ENCODE measurements around the gene ANKRD2.

Gene ANKRD2

GRCh38 chr10:97564776-97565175 is 7.8 kb upstream of the ANKRD2 start:
- no peak for TF ChIP-seq CTCF (IDR thresholded peaks at IDR 0.05; ENCODE audit: low read depth, low read length)
- DNase-seq (ENCODE audit: low read depth in 2 of 2): no peak

DNA sequence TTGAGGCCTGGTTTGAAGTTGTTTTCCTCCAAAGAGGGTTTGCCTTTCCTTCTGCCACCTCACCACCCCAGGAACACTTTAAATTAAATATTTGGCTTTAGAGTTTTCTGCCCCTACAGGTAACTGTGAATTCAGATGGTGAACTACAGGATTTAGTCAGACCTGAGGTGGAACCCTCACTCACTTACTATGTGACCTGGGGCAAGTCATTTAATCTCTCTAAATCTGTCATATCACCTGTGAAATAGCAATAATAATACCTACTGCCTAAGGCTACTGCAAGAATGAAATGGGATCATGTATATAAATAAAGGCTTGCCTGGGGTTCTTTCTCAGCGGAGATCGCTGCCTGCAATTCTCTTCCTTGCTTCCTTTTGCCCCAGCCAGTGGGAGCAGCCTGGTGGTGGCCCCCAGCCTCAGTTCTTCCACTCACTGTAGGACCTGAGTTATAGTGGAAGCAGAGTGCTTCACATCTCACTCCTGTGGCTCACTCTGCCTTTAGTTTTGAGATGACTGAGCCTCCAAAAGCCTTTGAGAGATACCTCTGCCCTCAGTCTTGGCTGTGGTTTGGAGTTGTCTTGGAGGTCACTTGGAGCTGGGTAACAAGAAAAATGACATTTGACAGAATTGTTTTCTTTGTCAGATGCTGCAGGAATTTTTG is 6.1 kb upstream of the ANKRD2 start:
- DNase-seq (ENCODE audit: low read depth in 2 of 2): no peak
- H3K4me3 ChIP-seq (replicated peaks in 1 of 2; ENCODE audit: low read depth in 2 of 2, low read length in 2 of 2): no peak overlapping the region
- TF ChIP-seq CTCF (IDR thresholded peaks at IDR 0.05; ENCODE audit: low read depth, low read length): no peak

More at GRCh38 chr10:97564776-97565175, 7.8 kb upstream of the ANKRD2 start:
- H3K4me3 ChIP-seq (replicated peaks in 1 of 2; ENCODE audit: low read depth in 2 of 2, low read length in 2 of 2): no peak overlapping the region

DNA sequence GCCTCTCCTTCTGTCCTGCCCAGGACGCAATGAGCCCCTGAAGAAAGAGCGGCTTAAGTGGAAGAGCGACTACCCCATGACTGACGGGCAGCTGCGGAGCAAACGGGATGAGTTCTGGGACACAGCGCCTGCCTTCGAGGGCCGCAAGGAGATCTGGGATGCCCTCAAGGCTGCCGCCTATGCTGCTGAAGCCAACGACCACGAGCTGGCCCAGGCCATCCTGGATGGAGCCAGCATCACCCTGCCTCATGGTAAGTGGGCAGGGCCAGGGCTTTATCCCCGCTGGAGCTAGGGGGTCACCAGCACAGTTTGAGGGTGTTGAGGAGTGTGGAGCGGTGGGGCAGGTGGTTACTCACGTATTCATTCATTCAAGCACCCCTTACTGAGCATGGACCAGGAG is 4.7 kb upstream of the ANKRD2 start:
- no peak for TF ChIP-seq CTCF (IDR thresholded peaks at IDR 0.05; ENCODE audit: low read depth, low read length)
- H3K4me3 ChIP-seq (replicated peaks in 1 of 2; ENCODE audit: low read depth in 2 of 2, low read length in 2 of 2): no peak overlapping the region
- no peak for DNase-seq (ENCODE audit: low read depth in 2 of 2)

GRCh38 chr10:97570146-97570788 is 2.3 kb upstream of the ANKRD2 start:
- no peak for TF ChIP-seq CTCF (IDR thresholded peaks at IDR 0.05; ENCODE audit: low read depth, low read length)
- H3K4me3 ChIP-seq (replicated peaks in 1 of 2; ENCODE audit: low read depth in 2 of 2, low read length in 2 of 2): no peak overlapping the region
- DNase-seq (ENCODE audit: low read depth in 2 of 2): no peak

DNA sequence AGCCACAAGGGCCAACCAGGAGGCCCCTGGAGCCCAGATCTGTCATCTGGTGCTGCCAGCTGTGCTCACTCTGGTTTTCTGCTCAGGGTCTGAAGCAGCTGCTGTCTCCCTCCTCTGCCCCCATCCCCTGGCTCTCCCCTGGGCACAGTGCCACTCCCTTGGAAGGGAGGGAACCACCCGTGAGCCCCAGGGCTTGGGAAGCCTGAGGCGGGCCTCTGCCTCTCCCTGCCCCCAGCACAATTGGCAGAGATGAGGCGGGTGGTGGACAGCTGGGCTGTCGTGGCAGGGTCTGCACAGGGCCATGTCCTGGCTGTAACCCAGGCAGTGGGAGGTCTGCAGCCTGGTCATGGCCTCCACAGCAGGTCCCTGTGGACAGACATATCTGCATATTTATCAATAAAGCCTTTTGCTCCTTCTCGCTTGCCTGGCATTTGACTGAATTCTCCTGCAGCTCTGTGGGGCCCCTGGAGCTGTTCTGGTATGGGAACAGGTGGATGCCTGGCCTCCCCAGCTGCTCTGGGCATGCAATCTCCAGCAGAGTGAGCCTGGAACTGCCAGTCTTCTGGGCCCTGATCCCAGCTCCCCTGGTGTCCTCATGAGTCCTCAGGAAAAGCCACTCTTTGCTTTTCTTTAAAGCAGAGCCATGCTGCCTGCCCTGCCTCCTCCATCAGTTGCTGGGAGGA is 1.6 kb upstream of the ANKRD2 start:
- DNase-seq (ENCODE audit: low read depth in 2 of 2): no peak
- TF ChIP-seq CTCF (IDR thresholded peaks at IDR 0.05; ENCODE audit: low read depth, low read length): no peak
- H3K4me3 ChIP-seq (replicated peaks in 1 of 2; ENCODE audit: low read depth in 2 of 2, low read length in 2 of 2): no peak overlapping the region

- TF ChIP-seq CTCF (IDR thresholded peaks at IDR 0.05; ENCODE audit: low read depth, low read length): no peak
- H3K4me3 ChIP-seq (replicated peaks in 1 of 2; ENCODE audit: low read depth in 2 of 2, low read length in 2 of 2): no peak overlapping the region
- DNase-seq (ENCODE audit: low read depth in 2 of 2): no peak
Observed at GRCh38 chr10:97571622-97572021, 957 bp upstream of the ANKRD2 start.

Measured in cardiac fibroblast (primary cell).